Cortex of kidney (tissue), 1 donor: Measurements from ENCODE around the gene ARFIP1.
"Not testable (repeated sequence)": the region's sequence is repeated elsewhere in the genome, so short reads cannot be mapped to it uniquely, and the experiment has no call there.

Source experiments
- DNase-seq: peaks from one replicate; lab custom pipeline; 2025; lab: John Stamatoyannopoulos, UW

ARFIP1 gene

GRCh38 chr4:152843481-152844090 lies 63.8 kb downstream of the ARFIP1 start:
- DNase-seq: no peak

- DNase-seq: no peak
Observed at GRCh38 chr4:152847376-152847775, 67.6 kb downstream of the ARFIP1 start.

DNA sequence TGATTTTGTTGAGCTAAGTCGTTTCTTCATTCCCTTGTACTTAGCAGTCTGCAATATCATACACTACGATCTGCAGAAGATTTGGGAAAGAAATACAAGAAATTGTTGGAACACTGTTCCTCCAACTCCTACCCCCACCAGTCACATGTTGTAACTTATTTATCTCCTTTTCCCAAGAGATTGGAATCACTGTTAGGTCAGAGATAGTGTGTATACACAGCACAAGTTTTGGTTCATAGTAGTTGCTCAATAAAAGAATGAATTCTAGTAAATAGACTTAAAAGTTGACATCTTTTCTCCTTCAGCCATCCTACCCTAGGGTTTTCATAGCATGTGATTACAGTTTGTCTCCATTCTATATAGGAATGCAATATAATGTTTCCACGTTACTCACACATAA lies 68.8 kb downstream of the ARFIP1 start:
- DNase-seq: no peak

GRCh38 chr4:152849350-152849749 lies 69.6 kb downstream of the ARFIP1 start:
- DNase-seq: no peak

DNA sequence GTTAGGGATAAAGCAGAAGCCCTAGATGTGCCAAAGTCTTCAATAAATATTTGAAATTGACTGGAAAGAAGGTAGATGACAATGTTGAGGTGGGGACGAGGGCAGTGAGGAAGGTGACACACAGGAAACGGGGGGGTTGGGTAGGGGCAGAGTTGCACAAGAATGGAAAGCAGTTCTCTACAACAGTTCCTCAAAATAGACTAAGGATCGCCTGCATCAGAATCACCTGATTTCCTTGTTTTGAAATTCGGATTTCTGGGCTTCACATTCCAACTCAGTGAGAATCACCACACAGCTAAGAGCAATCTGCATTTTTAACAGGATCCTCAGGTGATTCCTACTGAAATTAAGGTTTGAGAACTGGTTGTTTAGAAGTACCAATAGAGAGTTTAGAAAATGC lies 70.6 kb downstream of the ARFIP1 start:
- no peak for DNase-seq

- DNase-seq: no peak
Observed at GRCh38 chr4:152851226-152851625, 71.5 kb downstream of the ARFIP1 start.

- no peak for DNase-seq
Observed at GRCh38 chr4:152853293-152853692, 73.5 kb downstream of the ARFIP1 start.

GRCh38 chr4:152854016-152854415 lies 74.3 kb downstream of the ARFIP1 start:
- DNase-seq: not testable (repeated sequence)

DNA sequence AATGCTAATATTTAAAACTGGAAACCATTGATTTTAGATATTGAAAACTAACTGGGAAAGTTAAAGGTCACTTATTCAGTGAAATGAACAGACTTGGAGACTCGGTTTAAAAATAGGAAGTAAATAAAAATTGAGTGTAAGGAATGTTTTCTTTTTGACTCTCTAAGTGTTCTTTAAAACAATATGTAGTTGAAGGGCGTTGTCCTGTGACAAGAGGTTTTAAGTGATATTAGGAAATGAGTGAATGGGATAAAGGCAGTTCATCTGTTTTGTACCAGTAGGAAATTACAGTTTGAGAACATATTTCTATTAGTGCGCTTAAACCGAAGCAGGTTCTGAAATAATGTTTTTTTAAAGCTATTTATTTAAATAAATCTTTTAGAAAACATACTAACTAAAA lies 77.2 kb downstream of the ARFIP1 start:
- DNase-seq: no peak

DNA sequence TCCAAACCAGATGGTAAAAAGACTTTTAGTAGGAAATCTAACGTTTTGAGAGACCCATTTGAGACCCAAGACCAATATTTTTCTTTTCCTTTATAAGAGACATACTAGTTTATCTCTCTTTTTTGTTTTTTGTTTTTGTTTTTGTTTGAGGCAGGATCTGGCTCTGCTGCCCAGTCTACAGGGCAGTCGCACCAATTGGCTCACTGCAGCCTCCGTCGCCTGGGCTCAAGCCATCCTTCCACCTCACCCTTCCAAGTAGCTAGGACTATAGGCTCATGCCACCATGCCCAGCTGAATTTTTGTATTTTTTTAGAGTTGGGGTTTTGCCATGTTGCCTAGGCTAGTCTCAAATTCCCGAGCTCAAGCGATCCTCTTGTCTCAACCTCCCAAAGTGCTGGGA lies 79.2 kb downstream of the ARFIP1 start:
- no peak for DNase-seq

DNA sequence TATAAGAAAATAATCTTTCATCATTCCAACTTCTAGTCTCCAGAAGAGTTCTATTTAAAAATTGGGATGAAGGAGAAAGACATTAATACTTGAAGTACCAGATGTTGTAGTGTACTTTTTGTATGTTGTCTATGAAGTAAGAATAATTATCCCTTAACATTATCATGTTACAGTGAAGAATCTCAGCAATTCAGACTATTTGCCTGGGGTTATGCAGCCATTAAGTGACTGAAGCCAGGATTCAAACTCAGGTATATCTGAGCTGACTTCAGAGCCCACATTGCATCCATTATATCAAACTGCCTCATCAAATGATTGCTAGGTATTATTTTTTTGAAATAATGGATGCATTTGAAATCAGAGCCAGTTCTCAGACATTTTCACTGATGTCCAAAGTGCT lies 80.3 kb downstream of the ARFIP1 start:
- DNase-seq: no peak

- DNase-seq: no peak
Observed at GRCh38 chr4:152862608-152863007, 82.9 kb downstream of the ARFIP1 start.

DNA sequence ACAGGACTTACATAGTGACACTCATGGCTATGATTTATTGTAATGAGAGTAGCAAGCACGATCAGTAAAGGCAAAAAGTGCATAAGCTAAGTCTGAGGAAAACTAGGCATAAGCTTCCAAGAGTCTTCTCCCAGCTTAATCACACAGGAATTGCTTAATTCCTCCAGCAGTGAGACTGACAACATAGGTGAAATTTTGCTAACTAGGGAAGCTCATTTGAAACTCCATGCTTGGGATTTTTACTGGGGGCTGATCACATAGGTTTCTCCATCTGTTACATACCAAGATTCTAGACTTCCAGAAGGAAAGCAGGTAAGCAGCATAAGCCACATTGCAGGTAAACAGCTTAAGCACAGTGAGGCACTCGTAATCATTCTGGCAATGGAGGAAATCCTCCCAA lies 84.6 kb downstream of the ARFIP1 start:
- no peak for DNase-seq

DNA sequence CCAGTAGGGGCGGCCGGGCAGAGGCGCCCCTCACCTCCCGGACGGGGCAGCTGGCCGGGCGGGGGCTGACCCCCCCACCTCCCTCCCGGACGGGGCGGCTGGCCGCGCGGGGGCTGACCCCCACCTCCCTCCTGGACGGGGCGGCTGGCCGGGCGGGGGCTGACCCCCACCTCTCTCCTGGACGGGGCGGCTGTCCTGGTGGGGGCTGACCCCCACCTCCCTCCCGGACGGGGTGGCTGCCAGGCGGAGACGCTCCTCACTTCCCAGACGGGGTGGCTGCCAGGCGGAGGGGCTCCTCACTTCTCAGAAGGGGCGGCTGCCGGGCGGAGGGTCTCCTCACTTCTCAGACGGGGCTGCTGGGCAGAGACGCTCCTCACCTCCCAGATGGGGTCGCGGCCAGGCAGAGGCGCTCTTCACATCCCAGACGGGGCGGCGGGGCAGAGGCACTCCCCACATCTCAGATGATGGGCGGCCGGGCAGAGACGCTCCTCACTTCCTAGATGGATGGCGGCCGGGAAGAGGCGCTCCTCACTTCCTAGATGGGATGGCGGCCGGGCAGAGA lies 86.8 kb downstream of the ARFIP1 start:
- not testable (repeated sequence) for DNase-seq

- DNase-seq: no peak
Observed at GRCh38 chr4:152870606-152871005, 90.9 kb downstream of the ARFIP1 start.

GRCh38 chr4:152875261-152875660 lies 95.5 kb downstream of the ARFIP1 start:
- DNase-seq: no peak

GRCh38 chr4:152877868-152878267 lies 98.1 kb downstream of the ARFIP1 start:
- no peak for DNase-seq

- no peak for DNase-seq
Observed at GRCh38 chr4:152880263-152880662, 100.5 kb downstream of the ARFIP1 start.

GRCh38 chr4:152881974-152882373 lies 102.2 kb downstream of the ARFIP1 start:
- no peak for DNase-seq

DNA sequence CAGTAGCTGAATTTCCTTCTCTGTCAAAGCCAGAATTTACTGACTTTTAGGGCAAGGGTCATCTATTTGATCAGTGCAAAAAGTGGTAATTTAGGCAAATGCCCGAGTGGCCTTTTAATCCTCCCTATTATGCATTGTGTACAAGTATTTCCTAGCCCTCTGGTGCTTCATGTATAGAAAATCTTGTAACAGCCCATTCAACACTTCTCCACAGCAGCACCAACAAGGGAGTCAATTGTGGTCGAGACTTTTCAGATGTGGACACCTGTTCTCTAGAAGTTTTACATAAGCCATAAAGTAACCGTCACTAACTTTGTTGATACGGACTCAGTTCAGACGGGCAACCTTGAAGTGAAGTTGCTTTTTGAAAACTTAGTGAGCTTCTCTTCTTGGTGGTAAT lies 105.4 kb downstream of the ARFIP1 start:
- no peak for DNase-seq

DNA sequence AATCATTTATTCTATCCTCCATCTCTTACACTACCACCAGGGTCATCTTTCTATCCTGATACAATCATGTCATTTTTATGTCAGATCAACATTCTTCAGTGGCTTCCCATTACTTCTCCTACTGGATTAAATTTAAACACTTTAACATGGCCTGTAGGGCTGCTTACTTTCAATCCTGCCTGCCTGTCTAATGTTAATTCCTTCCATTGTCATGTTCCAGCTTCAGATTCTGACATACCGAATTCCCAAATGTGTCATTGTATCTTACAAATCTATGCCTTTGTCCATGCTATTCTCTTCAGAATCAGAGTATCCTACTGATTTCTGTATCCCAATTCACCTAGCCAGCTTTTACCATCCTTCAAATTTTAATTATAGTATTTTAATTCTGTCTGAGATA lies 106.4 kb downstream of the ARFIP1 start:
- no peak for DNase-seq

DNA sequence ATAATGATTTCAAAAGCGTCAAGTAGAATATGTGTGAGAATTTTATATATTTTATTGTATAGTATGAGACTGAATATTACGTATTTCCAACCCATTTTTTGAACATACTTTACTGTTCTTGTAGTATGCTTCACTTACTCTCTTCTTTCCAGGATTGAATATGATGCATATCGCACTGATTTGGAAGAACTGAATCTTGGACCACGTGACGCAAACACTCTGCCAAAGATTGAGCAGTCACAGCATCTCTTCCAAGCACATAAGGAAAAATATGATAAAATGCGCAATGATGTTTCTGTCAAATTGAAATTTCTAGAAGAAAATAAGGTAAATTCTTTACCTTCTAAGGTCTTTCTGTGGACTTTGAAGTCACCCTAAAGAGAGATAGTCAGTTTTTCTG lies 108.2 kb downstream of the ARFIP1 start:
- DNase-seq: no peak

DNA sequence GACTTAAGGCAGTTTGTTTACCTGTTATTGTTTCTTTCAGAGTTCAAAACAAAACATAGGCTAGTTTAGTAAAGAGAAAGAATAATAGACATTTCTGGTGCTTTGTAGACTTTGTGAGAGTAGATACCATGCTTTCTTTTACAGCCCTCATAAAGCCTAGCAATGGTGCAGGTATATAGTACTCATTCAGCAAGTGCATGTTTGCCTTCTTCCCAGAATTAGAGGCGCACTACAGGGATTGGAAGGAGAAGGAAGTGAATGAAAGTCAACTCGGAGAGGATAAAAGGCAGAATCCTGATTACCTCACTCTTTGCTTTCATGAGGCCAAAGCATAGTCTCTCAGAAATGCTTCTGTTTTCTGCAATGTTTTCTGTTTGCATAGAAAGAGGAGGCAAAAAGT lies 113.2 kb downstream of the ARFIP1 start:
- DNase-seq: no peak

GRCh38 chr4:152894673-152895072 lies 114.9 kb downstream of the ARFIP1 start:
- no peak for DNase-seq
